Measurements from ENCODE around the gene QSOX2. TPM values are rescaled to one million over a fixed set of nuclear protein-coding genes. Genes with fewer than 3 reads are reported as not detected.

Gene QSOX2
- total RNA-seq, 1 experiment from 2014 or later, result 34.6 TPM

GRCh38 chr9:136235709-136236455 lies 9.7 kb downstream of the QSOX2 start:
- DNase-seq (ENCODE audit: low read depth, low spot score), result no peak
- Histone ChIP-seq H3K79me2 (ENCODE audit: insufficient read depth, low read length) (peaks cover 88% of the 10 kb centered on the region), H4K20me1 (ENCODE audit: insufficient read depth) (no peaks in the 10 kb centered on the region), H3K9me3 (ENCODE audit: control insufficient read depth in 1 of 2, insufficient read depth in 1 of 2, low read depth in 1 of 2, low read length in 2 of 2) (no peaks in the 10 kb centered on the region), H3K4me1 (ENCODE audit: control insufficient read depth in 1 of 2, insufficient read depth in 2 of 2, low read length in 2 of 2) (no peaks in the 10 kb centered on the region), H2AFZ (ENCODE audit: low read depth, low read length, poor library complexity, severe bottlenecking) (no peak overlapping the region), H3K27me3 (ENCODE audit: insufficient read depth, low read length) (no peaks in the 10 kb centered on the region), H3K27ac (ENCODE audit: low read depth, low read length) (no peak overlapping the region), H3K4me3 (replicated peaks in 1 of 2; ENCODE audit: low read depth in 1 of 2, low read length in 2 of 2) (no peak overlapping the region), H3K9ac (ENCODE audit: low read length) (no peak overlapping the region), H3K4me2 (ENCODE audit: low read length) (no peak overlapping the region), H3K36me3 (ENCODE audit: control insufficient read depth in 1 of 2, insufficient read depth in 2 of 2, low read length in 2 of 2) (peaks cover 2 to 26% of the 10 kb centered on the region in 2 experiments; a peak in 3 of 4 replicates), H3K9me2 (ENCODE audit: insufficient read depth) (no peaks in the 10 kb centered on the region)
- POLR2A ChIA-PET, result no interaction called here
- CTCF ChIA-PET, result no interaction called here
- intact Hi-C loops (cut with micrococcal nuclease), result no loop called here
- TF ChIP-seq RAD21 (IDR thresholded peaks at IDR 0.05; ENCODE audit: low read depth), result no peak
- TF ChIP-seq JUND (IDR thresholded peaks at IDR 0.05), result no peak
- no peak for TF ChIP-seq FOSL1 (IDR thresholded peaks at IDR 0.05; ENCODE audit: low read depth)
- no peak for TF ChIP-seq SRF (IDR thresholded peaks at IDR 0.05; ENCODE audit: low read depth)
- TF ChIP-seq ZFX (IDR thresholded peaks at IDR 0.05), result no peak
- TF ChIP-seq EZH2 (IDR thresholded peaks at IDR 0.05), result no peak
- no peak for TF ChIP-seq POLR2AphosphoS5 (IDR thresholded peaks at IDR 0.05; ENCODE audit: low read depth, low read length)
- TF ChIP-seq EGR1 (IDR thresholded peaks at IDR 0.05; ENCODE audit: low read depth), result no peak
- no peak for TF ChIP-seq CTCF (IDR thresholded peaks at IDR 0.05 in 2 of 3, conservative IDR thresholded peaks at IDR 0.05 in 1 of 3; ENCODE audit: borderline replicate concordance in 1 of 3, insufficient read depth in 1 of 3, low read depth in 2 of 3, low read length in 2 of 3)
- no peak for TF ChIP-seq SIN3A (IDR thresholded peaks at IDR 0.05; ENCODE audit: low read depth)
- TF ChIP-seq ATF3 (IDR thresholded peaks at IDR 0.05), result no peak
- no peak for TF ChIP-seq ELF1 (IDR thresholded peaks at IDR 0.05; ENCODE audit: borderline replicate concordance, low read depth)
- no peak for TF ChIP-seq CBX3 (IDR thresholded peaks at IDR 0.05; ENCODE audit: low read depth)
- TF ChIP-seq ZBTB33 (IDR thresholded peaks at IDR 0.05; ENCODE audit: extremely low read depth, insufficient replicate concordance, low read length), result no peak
- RAD21 ChIA-PET (ENCODE audit: low non-redundant PET in 1 of 2, low total read pairs in 2 of 2, uncharacterized antibody in 2 of 2, unreplicated experiment in 2 of 2), result no interaction called here
- no TSS peak for BruUV-seq (replicated peaks)
- no peak; the same call in 1 of the 2 replicates for ATAC-seq
